ENCODE results near the gene ABCF3. TPM values are rescaled to one million over a fixed set of nuclear protein-coding genes. Genes with fewer than 3 reads are reported as not detected.
A peak's percentile ranks its signal among the peaks of the same experiment; 100 is the strongest.

Gene ABCF3
- total and polyA plus RNA-seq, 2 of the 13 experiments (the other 11 are each of a cell fraction or from before 2014, with no cell fraction given), result 38.8 to 46.5 TPM

GRCh38 chr3:184156522-184156955 is 29.5 kb upstream of the ABCF3 start (continued):
- TF ChIP-seq KAT7 (CRISPR knock-in tag; IDR thresholded peaks at IDR 0.05; ENCODE audit: borderline replicate concordance) (no peak), GATA4 (IDR thresholded peaks at IDR 0.05; ENCODE audit: borderline replicate concordance, low read depth) (no peak), ZBTB4 (CRISPR knock-in tag; IDR thresholded peaks at IDR 0.05; ENCODE audit: borderline replicate concordance) (no peak), MYC (CRISPR knock-in tag; IDR thresholded peaks at IDR 0.05; ENCODE audit: borderline replicate concordance) (no peak), ZNF768 (CRISPR knock-in tag; IDR thresholded peaks at IDR 0.05) (no peak), NBN (conservative IDR thresholded peaks at IDR 0.05) (no peak), GMEB1 (CRISPR knock-in tag; IDR thresholded peaks at IDR 0.05; ENCODE audit: borderline replicate concordance) (0 out of 2 replicates have a peak, but pooled peaks have one; percentile 41), ZNF770 (CRISPR knock-in tag; IDR thresholded peaks at IDR 0.05) (no peak), E2F5 (CRISPR knock-in tag; conservative IDR thresholded peaks at IDR 0.05) (no peak), ZEB1 (IDR thresholded peaks at IDR 0.05; ENCODE audit: insufficient replicate concordance, low read depth) (peak; percentile 10), KDM4B (CRISPR knock-in tag; IDR thresholded peaks at IDR 0.05) (0 out of 2 replicates have a peak, but pooled peaks have one; percentile 47), KLF13 (CRISPR knock-in tag; IDR thresholded peaks at IDR 0.05) (no peak), ISL2 (CRISPR knock-in tag; IDR thresholded peaks at IDR 0.05) (0 out of 2 replicates have a peak, but pooled peaks have one; percentile 30), ZNF281 (CRISPR knock-in tag; IDR thresholded peaks at IDR 0.05; ENCODE audit: borderline replicate concordance) (0 out of 2 replicates have a peak, but pooled peaks have one; percentile 52), ZNF343 (CRISPR knock-in tag; IDR thresholded peaks at IDR 0.05) (no peak), ZBTB49 (CRISPR knock-in tag; IDR thresholded peaks at IDR 0.05; ENCODE audit: borderline replicate concordance) (no peak), MTF1 (CRISPR knock-in tag; IDR thresholded peaks at IDR 0.05) (no peak)

Measured in HepG2 (cell line).